OCI-LY1 (cell line): ENCODE measurements around the gene NKRF.

Experiments used
- H2AFZ ChIP-seq: fragments of 200-600 bp; sonication (generic), shearing (Covaris generic); 2 replicates; pipeline ENCODE4 v1.6.0; 2014; ENCODE audit warnings: antibody characterized with exemption, mild to moderate bottlenecking, low read length
- H3F3A ChIP-seq: fragments of 200-600 bp; sonication (generic), shearing (Covaris generic); 2 replicates; pipeline ENCODE4 v1.6.0; 2014; ENCODE audit warnings: mild to moderate bottlenecking, antibody characterized with exemption, low read length, moderate library complexity; ENCODE audit not compliant: insufficient read depth
- H3K27ac ChIP-seq: fragments of 200-600 bp; sonication (generic); 2 replicates; pipeline ENCODE4 v1.5.1; 2014; ENCODE audit warnings: low read length, mixed run types, mild to moderate bottlenecking, low read depth; ENCODE audit not compliant: poor library complexity, severe bottlenecking
- H3K27me3 ChIP-seq: fragments of 200-600 bp; sonication (generic); 2 replicates; pipeline ENCODE4 v1.6.0; 2014; ENCODE audit warnings: antibody characterized with exemption, mild to moderate bottlenecking, low read length, moderate library complexity; ENCODE audit not compliant: insufficient read depth
- H3K36me3 ChIP-seq: fragments of 200-600 bp; sonication (generic); 2 replicates; pipeline ENCODE4 v1.6.1; 2014; ENCODE audit warnings: mild to moderate bottlenecking, antibody characterized with exemption, low read length, moderate library complexity, mixed read lengths; ENCODE audit not compliant: insufficient read depth
- H3K4me1 ChIP-seq: fragments of 200-600 bp; sonication (generic); 2 replicates; pipeline ENCODE4 v1.5.1; 2014; ENCODE audit warnings: mild to moderate bottlenecking, low read length, moderate library complexity; ENCODE audit not compliant: insufficient read depth, severe bottlenecking
- H3K4me2 ChIP-seq: fragments of 200-600 bp; sonication (generic), shearing (Covaris generic); 2 replicates; pipeline ENCODE4 v1.6.1; 2014; ENCODE audit warnings: low read length
- H3K4me3 ChIP-seq: fragments of 200-600 bp; sonication (generic); 2 replicates; pipeline ENCODE4 v1.5.1; 2014; ENCODE audit warnings: low read length, low read depth, mild to moderate bottlenecking, mixed read lengths; ENCODE audit not compliant: poor library complexity, severe bottlenecking
- H3K79me2 ChIP-seq: fragments of 200-600 bp; shearing (Covaris generic); 2 replicates; pipeline ENCODE4 v1.6.1; 2016; ENCODE audit warnings: mixed run types, low read length, mixed read lengths; ENCODE audit not compliant: insufficient read depth
- H3K9ac ChIP-seq: fragments of 200-600 bp; sonication (generic), shearing (Covaris generic); 2 replicates; pipeline ENCODE4 v1.6.1; 2014; ENCODE audit warnings: mild to moderate bottlenecking, low read length, mixed read lengths
- H3K9me2 ChIP-seq: fragments of 200-600 bp; sonication (generic), shearing (Covaris generic); 2 replicates; pipeline ENCODE4 v1.6.1; 2014; ENCODE audit warnings: low read depth, mild to moderate bottlenecking, low read length, mixed read lengths
- H3K9me3 ChIP-seq: fragments of 200-600 bp; shearing (Covaris generic); 2 replicates; pipeline ENCODE4 v1.6.1; 2014; ENCODE audit warnings: low read length, mixed read lengths
- H4K20me1 ChIP-seq: fragments of 200-600 bp; sonication (generic), shearing (Covaris generic); 2 replicates; pipeline ENCODE4 v1.6.0; 2016; ENCODE audit warnings: mild to moderate bottlenecking, low read length; ENCODE audit not compliant: insufficient read depth
- CTCF ChIP-seq: fragments of 200-600 bp; sonication (generic), shearing (Covaris generic); IDR thresholded peaks from 2 replicates; pipeline ENCODE4 v1.5.1; 2017; ENCODE audit warnings: mild to moderate bottlenecking, antibody characterized with exemption, low read length, moderate library complexity, mixed read lengths
- EZH2 ChIP-seq: fragments of 200-600 bp; sonication (generic), shearing (Covaris generic); IDR thresholded peaks from 2 replicates; pipeline ENCODE4 v1.8.0; 2017; ENCODE audit warnings: borderline replicate concordance, mixed run types, mild to moderate bottlenecking, antibody characterized with exemption, low read length, moderate library complexity, mixed read lengths

The NKRF gene

GRCh38 chrX:119617517-119618164, 11.4 kb upstream of the NKRF start:
- H2AFZ ChIP-seq = no peak overlapping the region
- H3K4me1 ChIP-seq = peaks cover 31% of the 10 kb centered on the region
- no peaks in the 10 kb centered on the region for H3F3A ChIP-seq
- no peaks in the 10 kb centered on the region for H4K20me1 ChIP-seq
- H3K27ac ChIP-seq = no peak overlapping the region
- peaks cover 18% of the 10 kb centered on the region for H3K36me3 ChIP-seq
- no peak overlapping the region for H3K9ac ChIP-seq
- H3K79me2 ChIP-seq = no peaks in the 10 kb centered on the region
- no peaks in the 10 kb centered on the region for H3K27me3 ChIP-seq
- no peaks in the 10 kb centered on the region for H3K9me2 ChIP-seq
- H3K9me3 ChIP-seq = no peaks in the 10 kb centered on the region
- TF ChIP-seq EZH2 = no peak
- no peak for TF ChIP-seq CTCF
- peak overlapping the region; percentile 51; the same call in 1 of the 2 replicates for H3K4me2 ChIP-seq
- H3K4me3 ChIP-seq = peak overlapping the region; percentile 17

- Histone ChIP-seq H3K4me3 (no peak overlapping the region), H3K4me1 (peaks cover 26% of the 10 kb centered on the region), H3K4me2 (no peak overlapping the region), H3K9ac (no peak overlapping the region), H3K9me3 (no peaks in the 10 kb centered on the region), H3K79me2 (no peaks in the 10 kb centered on the region), H3K27ac (no peak overlapping the region), H3K9me2 (no peaks in the 10 kb centered on the region), H2AFZ (no peak overlapping the region), H3F3A (no peaks in the 10 kb centered on the region), H3K36me3 (peaks cover 9% of the 10 kb centered on the region; the same call in 1 of the 2 replicates), H4K20me1 (no peaks in the 10 kb centered on the region), H3K27me3 (no peaks in the 10 kb centered on the region)
- TF ChIP-seq CTCF = no peak
- TF ChIP-seq EZH2 = no peak
These were observed 8.6 kb upstream of the NKRF start for GRCh38 chrX:119614776-119615175.

GRCh38 chrX:119607018-119607389, 780 bp upstream of the NKRF start:
- no peak for TF ChIP-seq EZH2
- no peak for TF ChIP-seq CTCF
- Histone ChIP-seq H3K9ac (peak overlapping the region; percentile 100; the same call in 1 of the 2 replicates), H3K27ac (no peak overlapping the region), H3K4me1 (peaks cover 39% of the 10 kb centered on the region), H3K79me2 (peaks cover 35% of the 10 kb centered on the region), H3K36me3 (peaks cover 17% of the 10 kb centered on the region; the same call in 1 of the 2 replicates), H3K9me3 (no peaks in the 10 kb centered on the region), H2AFZ (no peak overlapping the region), H3F3A (no peaks in the 10 kb centered on the region), H3K4me3 (peak overlapping the region; percentile 84), H3K27me3 (no peaks in the 10 kb centered on the region), H3K4me2 (peak overlapping the region; percentile 93), H4K20me1 (no peaks in the 10 kb centered on the region), H3K9me2 (no peaks in the 10 kb centered on the region)
